Body of pancreas (tissue), 4 donors: ENCODE results near the gene MACROH2A2. TPM values are rescaled to one million over a fixed set of nuclear protein-coding genes. Genes with fewer than 3 reads are reported as not detected.

ENCODE experiments used
- ATAC-seq: fragments of 150-250 bp; one replicate; pipeline ENCODE4 v1.9.1; 2016
- DNase-seq, 4 donors: peaks; one replicate each; pipeline ENCODE4 v3.0.0-alpha.2; 2019
- H3K27ac ChIP-seq, 4 donors: fragments of 200-600 bp; sonication (generic); 1 replicate in 3 of 4; 2 replicates in 1 of 4; pipeline versions ENCODE4 v1.5.1 to v1.6.1; 2016 to 2019; ENCODE audit warnings: mild to moderate bottlenecking in 1 of 4, mixed read lengths in 1 of 4, moderate library complexity in 1 of 4
- H3K27me3 ChIP-seq, 2 donors: fragments of 200-600 bp; sonication (generic); one replicate each; pipeline ENCODE4 v1.6.0; 2016; ENCODE audit warnings: mild to moderate bottlenecking in 1 of 2
- H3K36me3 ChIP-seq, 2 donors: fragments of 200-600 bp; sonication (generic); replicated peaks in 1 of 2; 2 replicates each; pipeline ENCODE4 v1.5.1; 2016; ENCODE audit warnings: low read depth in 2 of 2; ENCODE audit not compliant: insufficient read depth in 1 of 2
- H3K4me1 ChIP-seq: fragments of 200-600 bp; sonication (generic); one replicate; pipeline ENCODE4 v1.6.0; 2016
- H3K4me3 ChIP-seq, 2 donors: fragments of 200-600 bp; sonication (generic); 1 replicate in 1 of 2; 2 replicates in 1 of 2; pipeline ENCODE4 v1.5.1; 2016 to 2019
- H3K9me3 ChIP-seq, 3 donors: fragments of 200-600 bp; sonication (generic); 1 replicate in 2 of 3; 2 replicates in 1 of 3; pipeline ENCODE4 v1.5.1; 2016
- POLR2A ChIP-seq, 3 donors: fragments of 450-650 bp; IDR thresholded peaks; one replicate each; pipeline ENCODE4 v1.6.1; 2016; ENCODE audit warnings: antibody characterized with exemption in 3 of 3, mild to moderate bottlenecking in 2 of 3
- WGBS, 2 donors: methylation state at CpG; one replicate each; pipeline ENCODE4 v1.1.5; 2017; 5-methylcytosine and 5-hydroxymethylcytosine counted together
- intact Hi-C: fragments of 100-400 bp; cut with DNase I; formaldehyde crosslinking; loops from one replicate; pipeline ENCODE4 v1.15.1; 2023
- total RNA-seq, 2 donors: library from RNA; depleted of rRNA; stranded (reverse); fragments of >200 nt; gene quantifications; one replicate each; pipeline ENCODE4 v1.1.0, GENCODE V29; 2016
- TF ChIP-seq, protein P1 (sequence below), 7 experiments: fragments of 450-650 bp in 4 of 7; fragments of 200-600 bp in 3 of 7; sonication (generic) in 3 of 7; IDR thresholded peaks; one replicate each; pipeline ENCODE4 v1.5.1; 2016 to 2019; ENCODE audit warnings: antibody characterized with exemption in 7 of 7

Gene MACROH2A2
- total RNA-seq, 2 donors from 2014 or later = 0.99 to 10.6 TPM

DNA sequence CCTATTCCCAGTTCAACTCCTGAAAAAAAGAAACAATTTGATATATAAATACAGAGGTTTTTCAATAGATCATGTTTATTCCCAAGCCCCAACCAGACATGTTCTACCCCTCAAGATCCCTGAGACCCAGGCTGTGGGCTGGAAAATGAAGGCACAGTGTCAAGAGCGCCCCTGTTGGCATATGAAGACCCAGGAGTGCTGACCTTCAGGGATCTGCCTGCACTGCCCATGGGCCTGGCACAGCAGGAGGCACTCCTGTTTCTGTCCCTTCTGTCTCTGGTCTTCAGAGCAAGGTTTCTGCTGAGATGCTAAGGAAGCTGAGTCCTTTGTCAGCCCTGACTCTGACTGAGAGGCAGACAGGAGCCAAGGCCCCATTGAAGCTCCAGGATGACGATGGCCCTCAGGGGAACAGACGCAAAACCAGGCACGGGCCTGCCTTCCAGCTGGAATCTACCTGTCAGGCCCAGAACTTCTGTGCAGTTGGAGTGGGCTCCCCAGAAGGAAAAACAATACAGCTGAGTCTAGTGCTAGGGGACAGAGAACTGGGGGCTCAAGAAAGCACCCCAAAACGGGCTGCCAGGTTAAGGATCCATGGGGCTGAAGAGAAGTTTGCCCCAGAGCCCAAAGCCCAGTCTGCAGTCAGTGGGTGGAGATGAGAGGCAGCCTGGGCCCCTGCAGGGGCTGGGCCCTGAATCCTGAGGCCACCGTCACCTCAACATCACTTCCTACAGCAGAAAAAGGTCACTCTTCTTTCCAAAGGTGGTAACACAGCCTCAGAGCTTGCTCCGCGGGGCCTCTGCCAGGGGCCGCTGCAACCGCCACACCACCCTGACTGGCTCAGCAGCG, 86.7 kb downstream of the MACROH2A2 start:
- ATAC-seq = no peak
- 82 to 92% methylated on average over 6 to 11 of the region's 11 CpGs for WGBS, 2 donors
- H3K27ac ChIP-seq = no peak overlapping the region

DNA sequence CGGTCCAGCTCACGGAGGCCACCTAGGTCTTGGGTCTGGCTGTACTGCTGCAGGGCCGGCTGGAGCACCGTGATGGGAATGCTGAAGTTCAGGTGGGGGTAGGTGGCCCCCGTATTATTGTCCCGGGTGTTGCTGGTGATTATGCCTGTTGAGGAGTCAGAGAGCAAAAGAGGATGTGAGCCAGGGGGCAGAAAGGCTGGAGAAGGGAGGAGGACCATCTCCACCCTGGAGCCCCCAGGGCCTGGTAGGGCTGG, 87.3 kb downstream of the MACROH2A2 start:
- H3K27me3 ChIP-seq = no peaks in the 10 kb centered on the region
- intact Hi-C loops = no loop called here
- 80% methylated on average over 6 of the region's 6 CpGs; no CpG with 5 or more reads in 1 of the 2 donors for WGBS, 2 donors

More for the DNA sequence above, 86.7 kb downstream of the MACROH2A2 start:
- no peaks in the 10 kb centered on the region for H3K27me3 ChIP-seq
- DNase-seq = no peak
- H3K4me1 ChIP-seq = peaks cover 1% of the 10 kb centered on the region
- no peaks in the 10 kb centered on the region for H3K36me3 ChIP-seq
- intact Hi-C loops = no loop called here
- H3K9me3 ChIP-seq = no peaks in the 10 kb centered on the region
- TF ChIP-seq, protein P1, sequence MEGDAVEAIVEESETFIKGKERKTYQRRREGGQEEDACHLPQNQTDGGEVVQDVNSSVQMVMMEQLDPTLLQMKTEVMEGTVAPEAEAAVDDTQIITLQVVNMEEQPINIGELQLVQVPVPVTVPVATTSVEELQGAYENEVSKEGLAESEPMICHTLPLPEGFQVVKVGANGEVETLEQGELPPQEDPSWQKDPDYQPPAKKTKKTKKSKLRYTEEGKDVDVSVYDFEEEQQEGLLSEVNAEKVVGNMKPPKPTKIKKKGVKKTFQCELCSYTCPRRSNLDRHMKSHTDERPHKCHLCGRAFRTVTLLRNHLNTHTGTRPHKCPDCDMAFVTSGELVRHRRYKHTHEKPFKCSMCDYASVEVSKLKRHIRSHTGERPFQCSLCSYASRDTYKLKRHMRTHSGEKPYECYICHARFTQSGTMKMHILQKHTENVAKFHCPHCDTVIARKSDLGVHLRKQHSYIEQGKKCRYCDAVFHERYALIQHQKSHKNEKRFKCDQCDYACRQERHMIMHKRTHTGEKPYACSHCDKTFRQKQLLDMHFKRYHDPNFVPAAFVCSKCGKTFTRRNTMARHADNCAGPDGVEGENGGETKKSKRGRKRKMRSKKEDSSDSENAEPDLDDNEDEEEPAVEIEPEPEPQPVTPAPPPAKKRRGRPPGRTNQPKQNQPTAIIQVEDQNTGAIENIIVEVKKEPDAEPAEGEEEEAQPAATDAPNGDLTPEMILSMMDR (IDR thresholded peaks at IDR 0.05) = no peak
- TF ChIP-seq POLR2A (IDR thresholded peaks at IDR 0.05) = no peak
- no peak overlapping the region for H3K4me3 ChIP-seq

DNA sequence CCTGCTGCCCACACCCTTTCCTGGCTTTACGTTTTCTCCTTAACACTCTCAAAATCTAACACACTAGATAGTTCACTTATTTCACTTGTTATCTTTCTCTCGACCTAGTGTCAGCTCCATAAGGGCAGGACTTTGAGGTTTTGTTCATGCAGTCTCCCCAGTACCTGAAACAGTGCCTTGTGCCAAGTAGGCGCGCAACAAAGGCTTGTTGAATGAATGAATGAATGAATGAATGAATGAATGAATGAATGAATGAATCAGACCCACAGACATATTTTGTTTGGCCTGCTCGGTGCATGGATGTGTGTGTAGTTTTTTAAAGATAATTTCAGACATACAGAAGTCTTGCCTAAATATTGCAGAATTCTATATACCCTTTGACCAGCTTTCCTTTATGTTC, 87.7 kb downstream of the MACROH2A2 start:
- intact Hi-C loops = no loop called here
- H3K27ac ChIP-seq = no peak overlapping the region
- ATAC-seq = no peak
- no peaks in the 10 kb centered on the region for H3K27me3 ChIP-seq
- TF ChIP-seq, protein P1 (IDR thresholded peaks at IDR 0.05) = no peak
- TF ChIP-seq POLR2A (IDR thresholded peaks at IDR 0.05) = no peak
- peaks cover 10% of the 10 kb centered on the region for H3K4me1 ChIP-seq
- H3K36me3 ChIP-seq = no peaks in the 10 kb centered on the region
- no peak for DNase-seq
- no peaks in the 10 kb centered on the region for H3K9me3 ChIP-seq
- 86% methylated on average over 5 of the region's 5 CpGs for WGBS, 2 donors
- no peak overlapping the region for H3K4me3 ChIP-seq

More for the DNA sequence above, 87.3 kb downstream of the MACROH2A2 start:
- H3K36me3 ChIP-seq = no peaks in the 10 kb centered on the region
- ATAC-seq (no peak), DNase-seq (no peak)
- H3K9me3 ChIP-seq = no peaks in the 10 kb centered on the region
- H3K4me1 ChIP-seq = peaks cover 7% of the 10 kb centered on the region
- no peak for TF ChIP-seq POLR2A (IDR thresholded peaks at IDR 0.05)
- TF ChIP-seq, protein P1 (IDR thresholded peaks at IDR 0.05) = no peak
- no peak overlapping the region for H3K4me3 ChIP-seq
- no peak overlapping the region for H3K27ac ChIP-seq

DNA sequence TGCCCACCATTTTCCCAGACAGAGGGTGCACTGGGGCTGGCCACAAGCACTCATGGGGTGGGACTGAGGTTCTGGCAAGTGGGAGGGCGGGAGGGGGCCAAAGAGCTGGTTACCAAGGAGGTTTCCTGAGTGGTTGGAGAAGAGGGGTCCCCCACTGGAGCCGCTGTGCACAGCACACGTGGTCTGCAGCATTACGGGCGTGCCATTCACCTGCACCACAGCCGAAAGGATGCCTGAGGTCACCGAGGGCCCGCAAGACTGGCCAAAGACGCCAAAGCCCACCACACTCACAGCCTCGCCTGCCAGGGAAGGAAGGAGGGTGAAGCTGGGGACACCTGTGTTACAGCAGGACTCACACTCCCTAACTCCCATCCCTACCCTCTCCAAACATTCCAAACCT, 89.9 kb downstream of the MACROH2A2 start:
- Histone ChIP-seq H3K9me3 (no peaks in the 10 kb centered on the region), H3K4me3 (no peak overlapping the region), H3K4me1 (peaks cover 20% of the 10 kb centered on the region), H3K27me3 (no peaks in the 10 kb centered on the region), H3K27ac (no peak overlapping the region), H3K36me3 (no peaks in the 10 kb centered on the region)
- DNase-seq (no peak), ATAC-seq (no peak)
- TF ChIP-seq, protein P1 (IDR thresholded peaks at IDR 0.05) = no peak
- TF ChIP-seq POLR2A (IDR thresholded peaks at IDR 0.05) = no peak
- WGBS, 2 donors = 95% methylated on average over 8 to 10 of the region's 10 CpGs
- intact Hi-C loops = no loop called here
